HepG2 (cell line): Measurements from ENCODE around the gene DIRAS1. TPM values are rescaled to one million over a fixed set of nuclear protein-coding genes. Genes with fewer than 3 reads are reported as not detected.

ENCODE experiments used
- ATM ChIP-seq: fragments of 450-650 bp; IDR thresholded peaks from 2 replicates; pipeline ENCODE4 v1.7.1; 2017; ENCODE audit warnings: mild to moderate bottlenecking, borderline replicate concordance
- EED ChIP-seq: sonication (generic); formaldehyde crosslinking; IDR thresholded peaks from 2 replicates; pipeline ENCODE4 v1.5.0; 2020; ENCODE audit warnings: mild to moderate bottlenecking, missing genetic modification reagents
- NCOA2 ChIP-seq: sonication (generic); formaldehyde crosslinking; IDR thresholded peaks from 2 replicates; pipeline ENCODE4 v1.8.0; 2022; ENCODE audit warnings: inconsistent platforms
- PRDM4 ChIP-seq: sonication (generic); formaldehyde crosslinking; IDR thresholded peaks from 2 replicates; pipeline ENCODE4 v1.9.0; 2021; ENCODE audit warnings: missing genetic modification reagents, borderline replicate concordance
- SALL2 ChIP-seq: sonication (generic); formaldehyde crosslinking; IDR thresholded peaks from 2 replicates; pipeline ENCODE4 v1.8.1; 2023; ENCODE audit warnings: mild to moderate bottlenecking, missing genetic modification reagents, inconsistent platforms
- TFAP4 ChIP-seq: sonication (generic); IDR thresholded peaks from 2 replicates; pipeline ENCODE4 v1.6.1; 2016; ENCODE audit warnings: low read depth, borderline replicate concordance
- THRA ChIP-seq: sonication (generic); formaldehyde crosslinking; IDR thresholded peaks from 2 replicates; pipeline ENCODE4 v1.4.0; 2020; ENCODE audit warnings: missing genetic modification reagents, borderline replicate concordance
- ZBTB7A ChIP-seq: sonication (generic); formaldehyde crosslinking; IDR thresholded peaks from 2 replicates; pipeline ENCODE4 v1.8.0; 2022; ENCODE audit warnings: mild to moderate bottlenecking, missing genetic modification reagents
- ZFP37 ChIP-seq: sonication (generic); formaldehyde crosslinking; IDR thresholded peaks from 2 replicates; pipeline ENCODE4 v1.4.0; 2020; ENCODE audit warnings: missing genetic modification reagents, borderline replicate concordance
- ZNF12 ChIP-seq: sonication (generic); formaldehyde crosslinking; IDR thresholded peaks from 2 replicates; pipeline ENCODE4 v1.5.0; 2020; ENCODE audit warnings: missing genetic modification reagents
- ZNF232 ChIP-seq: sonication (generic); formaldehyde crosslinking; IDR thresholded peaks from 2 replicates; pipeline ENCODE4 v1.4.0; 2020; ENCODE audit warnings: missing genetic modification reagents, borderline replicate concordance
- ZNF576 ChIP-seq: sonication (generic); formaldehyde crosslinking; IDR thresholded peaks from 2 replicates; pipeline ENCODE4 v1.4.0; 2020; ENCODE audit warnings: mild to moderate bottlenecking, missing genetic modification reagents
- ZNF724P ChIP-seq: sonication (generic); formaldehyde crosslinking; IDR thresholded peaks from 2 replicates; pipeline ENCODE4 v1.8.0; 2022; ENCODE audit warnings: missing genetic modification reagents, borderline replicate concordance
- polyA plus RNA-seq, 8 experiments: library from polyadenylated mRNA; depleted of rRNA in 3 of 8; stranded (reverse) in 7 of 8; unstranded in 1 of 8; fragments of >200 nt; fragmentation: Illumina TruSeq in 4 of 8; extraction: Trizol in 4 of 8; gene quantifications; 2 replicates each; pipeline versions ENCODE4 v1.2.1 to v1.2.3, GENCODE V29; 2011 to 2016; ENCODE audit warnings: low read depth in 4 of 8, missing spikeins in 1 of 8, mixed read lengths in 1 of 8; ENCODE audit not compliant: insufficient read depth in 1 of 8
- total RNA-seq, 5 experiments: library from RNA; depleted of rRNA; stranded (reverse); fragments of >200 nt; fragmentation: Illumina TruSeq; extraction: Trizol; gene quantifications; 2 replicates each; pipeline ENCODE4 v1.2.3, GENCODE V29; 2016; ENCODE audit warnings: low read depth in 1 of 5
- TF ChIP-seq, protein P1 (sequence below): sonication (generic); formaldehyde crosslinking; IDR thresholded peaks from 2 replicates; pipeline ENCODE4 v1.9.0; 2021; ENCODE audit warnings: missing genetic modification reagents, borderline replicate concordance
- TF ChIP-seq, protein P2 (sequence below): sonication (generic); formaldehyde crosslinking; IDR thresholded peaks from 2 replicates; pipeline ENCODE4 v1.8.1; 2022; ENCODE audit warnings: mild to moderate bottlenecking, missing genetic modification reagents
- TF ChIP-seq, protein P3 (sequence below): sonication (generic); formaldehyde crosslinking; IDR thresholded peaks from 2 replicates; pipeline ENCODE4 v1.8.0; 2022; ENCODE audit warnings: mild to moderate bottlenecking, missing genetic modification reagents; ENCODE audit not compliant: insufficient replicate concordance
- TF ChIP-seq, protein P4 (sequence below): sonication (generic); formaldehyde crosslinking; IDR thresholded peaks from 2 replicates; pipeline ENCODE4 v1.8.0; 2022; ENCODE audit warnings: mild to moderate bottlenecking, missing genetic modification reagents

The DIRAS1 gene
- total and polyA plus RNA-seq, 2 of the 13 experiments (the other 11 are each of a cell fraction or from before 2014, with no cell fraction given) = 0.97 to 1.8 TPM

- TF ChIP-seq PRDM4 (peak; percentile 92; the same call in 1 of the 2 replicates), ZNF232 (CRISPR knock-in tag) (peak; percentile 99), ZNF12 (CRISPR knock-in tag) (peak; percentile 91), ATM (no peak), NCOA2 (CRISPR knock-in tag) (peak; percentile 84), ZBTB7A (CRISPR knock-in tag) (no peak), ZNF724P (CRISPR knock-in tag) (peak; percentile 47; the same call in 1 of the 2 replicates), THRA (peak; percentile 94), ZFP37 (CRISPR knock-in tag) (peak; percentile 95; the same call in 1 of the 2 replicates), ZNF576 (0 out of 2 replicates have a peak, but pooled peaks have one; percentile 26), SALL2 (CRISPR knock-in tag) (peak; percentile 74), TFAP4 (peak; percentile 71), EED (CRISPR knock-in tag) (no peak)
- TF ChIP-seq, protein P1, sequence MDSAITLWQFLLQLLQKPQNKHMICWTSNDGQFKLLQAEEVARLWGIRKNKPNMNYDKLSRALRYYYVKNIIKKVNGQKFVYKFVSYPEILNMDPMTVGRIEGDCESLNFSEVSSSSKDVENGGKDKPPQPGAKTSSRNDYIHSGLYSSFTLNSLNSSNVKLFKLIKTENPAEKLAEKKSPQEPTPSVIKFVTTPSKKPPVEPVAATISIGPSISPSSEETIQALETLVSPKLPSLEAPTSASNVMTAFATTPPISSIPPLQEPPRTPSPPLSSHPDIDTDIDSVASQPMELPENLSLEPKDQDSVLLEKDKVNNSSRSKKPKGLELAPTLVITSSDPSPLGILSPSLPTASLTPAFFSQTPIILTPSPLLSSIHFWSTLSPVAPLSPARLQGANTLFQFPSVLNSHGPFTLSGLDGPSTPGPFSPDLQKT (CRISPR knock-in tag) = peak; percentile 68; the same call in 1 of the 2 replicates
- TF ChIP-seq, protein P2, sequence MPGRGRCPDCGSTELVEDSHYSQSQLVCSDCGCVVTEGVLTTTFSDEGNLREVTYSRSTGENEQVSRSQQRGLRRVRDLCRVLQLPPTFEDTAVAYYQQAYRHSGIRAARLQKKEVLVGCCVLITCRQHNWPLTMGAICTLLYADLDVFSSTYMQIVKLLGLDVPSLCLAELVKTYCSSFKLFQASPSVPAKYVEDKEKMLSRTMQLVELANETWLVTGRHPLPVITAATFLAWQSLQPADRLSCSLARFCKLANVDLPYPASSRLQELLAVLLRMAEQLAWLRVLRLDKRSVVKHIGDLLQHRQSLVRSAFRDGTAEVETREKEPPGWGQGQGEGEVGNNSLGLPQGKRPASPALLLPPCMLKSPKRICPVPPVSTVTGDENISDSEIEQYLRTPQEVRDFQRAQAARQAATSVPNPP (CRISPR knock-in tag) = no peak
- TF ChIP-seq, protein P3, sequence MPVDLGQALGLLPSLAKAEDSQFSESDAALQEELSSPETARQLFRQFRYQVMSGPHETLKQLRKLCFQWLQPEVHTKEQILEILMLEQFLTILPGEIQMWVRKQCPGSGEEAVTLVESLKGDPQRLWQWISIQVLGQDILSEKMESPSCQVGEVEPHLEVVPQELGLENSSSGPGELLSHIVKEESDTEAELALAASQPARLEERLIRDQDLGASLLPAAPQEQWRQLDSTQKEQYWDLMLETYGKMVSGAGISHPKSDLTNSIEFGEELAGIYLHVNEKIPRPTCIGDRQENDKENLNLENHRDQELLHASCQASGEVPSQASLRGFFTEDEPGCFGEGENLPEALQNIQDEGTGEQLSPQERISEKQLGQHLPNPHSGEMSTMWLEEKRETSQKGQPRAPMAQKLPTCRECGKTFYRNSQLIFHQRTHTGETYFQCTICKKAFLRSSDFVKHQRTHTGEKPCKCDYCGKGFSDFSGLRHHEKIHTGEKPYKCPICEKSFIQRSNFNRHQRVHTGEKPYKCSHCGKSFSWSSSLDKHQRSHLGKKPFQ = peak; percentile 89
- TF ChIP-seq, protein P4, sequence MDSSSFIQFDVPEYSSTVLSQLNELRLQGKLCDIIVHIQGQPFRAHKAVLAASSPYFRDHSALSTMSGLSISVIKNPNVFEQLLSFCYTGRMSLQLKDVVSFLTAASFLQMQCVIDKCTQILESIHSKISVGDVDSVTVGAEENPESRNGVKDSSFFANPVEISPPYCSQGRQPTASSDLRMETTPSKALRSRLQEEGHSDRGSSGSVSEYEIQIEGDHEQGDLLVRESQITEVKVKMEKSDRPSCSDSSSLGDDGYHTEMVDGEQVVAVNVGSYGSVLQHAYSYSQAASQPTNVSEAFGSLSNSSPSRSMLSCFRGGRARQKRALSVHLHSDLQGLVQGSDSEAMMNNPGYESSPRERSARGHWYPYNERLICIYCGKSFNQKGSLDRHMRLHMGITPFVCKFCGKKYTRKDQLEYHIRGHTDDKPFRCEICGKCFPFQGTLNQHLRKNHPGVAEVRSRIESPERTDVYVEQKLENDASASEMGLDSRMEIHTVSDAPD (CRISPR knock-in tag) = peak; percentile 87
Measured at GRCh38 chr19:2739602-2740313, 18.6 kb upstream of the DIRAS1 start, which contains the start of gene SLC39A3 (continued).
